HEK293T (cell line): Measurements from ENCODE around the gene SACS.

Experiments
- BHLHE40 ChIP-seq: fragments of 450-650 bp; IDR thresholded peaks from 2 replicates; pipeline ENCODE4 v1.6.1; 2016; ENCODE audit warnings: mild to moderate bottlenecking, moderate library complexity, borderline replicate concordance
- FOXK2 ChIP-seq: fragments of 450-650 bp; IDR thresholded peaks from 2 replicates; pipeline ENCODE4 v1.6.1; 2016; ENCODE audit warnings: mild to moderate bottlenecking
- FOXM1 ChIP-seq: fragments of 450-650 bp; IDR thresholded peaks from 2 replicates; pipeline ENCODE4 v1.6.1; 2017; ENCODE audit warnings: mild to moderate bottlenecking, borderline replicate concordance
- HDGF ChIP-seq: fragments of 450-650 bp; IDR thresholded peaks from 2 replicates; pipeline ENCODE4 v1.6.1; 2017; ENCODE audit warnings: antibody characterized with exemption, borderline replicate concordance
- LEF1 ChIP-seq: fragments of 450-650 bp; IDR thresholded peaks from 2 replicates; pipeline ENCODE4 v1.6.1; 2017; ENCODE audit warnings: mild to moderate bottlenecking, borderline replicate concordance
- SP1 ChIP-seq: fragments of 450-650 bp; IDR thresholded peaks from 2 replicates; pipeline ENCODE4 v1.6.1; 2017
- SUZ12 ChIP-seq: fragments of 450-650 bp; IDR thresholded peaks from 2 replicates; pipeline ENCODE4 v1.6.1; 2016; ENCODE audit warnings: mild to moderate bottlenecking
- ZNF384 ChIP-seq: fragments of 450-650 bp; IDR thresholded peaks from 2 replicates; pipeline ENCODE4 v1.6.1; 2016
- TF ChIP-seq, protein P1 (sequence below): fragments of 450-650 bp; IDR thresholded peaks from 2 replicates; pipeline ENCODE4 v1.6.1; 2016

DNA sequence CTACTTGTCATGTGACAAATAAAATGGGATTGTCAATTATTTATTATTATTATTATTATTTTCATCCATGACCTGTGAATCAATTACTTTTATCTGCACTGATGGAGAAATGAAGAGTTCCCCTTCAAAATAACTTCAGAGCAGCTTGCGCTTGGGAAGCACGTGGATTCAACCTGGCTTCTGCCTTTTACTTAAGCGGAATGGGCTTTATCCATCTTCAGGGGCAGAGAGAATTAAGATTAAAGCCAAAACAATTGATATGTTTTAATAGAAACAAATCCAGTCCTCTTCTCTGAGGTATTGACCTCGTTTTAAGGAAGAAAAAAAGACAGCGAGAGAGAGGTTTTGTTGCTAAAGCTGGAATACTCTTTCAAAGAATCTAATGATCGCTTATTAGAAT lies 876 bp downstream of the SACS start:
- TF ChIP-seq SUZ12 (no peak), HDGF (no peak), LEF1 (no peak), FOXM1 (no peak), FOXK2 (no peak), BHLHE40 (no peak), ZNF384 (no peak), SP1 (no peak)
- TF ChIP-seq, protein P1, sequence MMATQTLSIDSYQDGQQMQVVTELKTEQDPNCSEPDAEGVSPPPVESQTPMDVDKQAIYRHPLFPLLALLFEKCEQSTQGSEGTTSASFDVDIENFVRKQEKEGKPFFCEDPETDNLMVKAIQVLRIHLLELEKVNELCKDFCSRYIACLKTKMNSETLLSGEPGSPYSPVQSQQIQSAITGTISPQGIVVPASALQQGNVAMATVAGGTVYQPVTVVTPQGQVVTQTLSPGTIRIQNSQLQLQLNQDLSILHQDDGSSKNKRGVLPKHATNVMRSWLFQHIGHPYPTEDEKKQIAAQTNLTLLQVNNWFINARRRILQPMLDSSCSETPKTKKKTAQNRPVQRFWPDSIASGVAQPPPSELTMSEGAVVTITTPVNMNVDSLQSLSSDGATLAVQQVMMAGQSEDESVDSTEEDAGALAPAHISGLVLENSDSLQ, result no peak
